Ishikawa (cell line): ENCODE results near the gene HS3ST5.

Source experiments
- EP300 ChIP-seq: IDR thresholded peaks from 2 replicates; pipeline ENCODE4 v1.6.1; 2012; ENCODE audit warnings: borderline replicate concordance
- RAD21 ChIP-seq: IDR thresholded peaks from 2 replicates; pipeline ENCODE4 v1.6.1; 2012; ENCODE audit warnings: low read depth
- TAF1 ChIP-seq: IDR thresholded peaks from 2 replicates; pipeline ENCODE4 v1.6.1; 2012; ENCODE audit warnings: low read depth, mild to moderate bottlenecking
- YY1 ChIP-seq: IDR thresholded peaks from 2 replicates; pipeline ENCODE4 v1.6.1; 2012; ENCODE audit warnings: low read depth
- ZBTB7A ChIP-seq: IDR thresholded peaks from 2 replicates; pipeline ENCODE4 v1.6.1; 2012; ENCODE audit warnings: low read depth
- TF ChIP-seq, protein P1 (sequence below): IDR thresholded peaks from 2 replicates; pipeline ENCODE4 v1.6.1; 2012; ENCODE audit warnings: low read depth, mild to moderate bottlenecking
- TF ChIP-seq, protein P2 (sequence below): IDR thresholded peaks from 2 replicates; pipeline ENCODE4 v1.6.1; 2012

- TF ChIP-seq YY1 (no peak), EP300 (no peak), TAF1 (no peak), RAD21 (no peak), ZBTB7A (no peak)
- TF ChIP-seq, protein P1, sequence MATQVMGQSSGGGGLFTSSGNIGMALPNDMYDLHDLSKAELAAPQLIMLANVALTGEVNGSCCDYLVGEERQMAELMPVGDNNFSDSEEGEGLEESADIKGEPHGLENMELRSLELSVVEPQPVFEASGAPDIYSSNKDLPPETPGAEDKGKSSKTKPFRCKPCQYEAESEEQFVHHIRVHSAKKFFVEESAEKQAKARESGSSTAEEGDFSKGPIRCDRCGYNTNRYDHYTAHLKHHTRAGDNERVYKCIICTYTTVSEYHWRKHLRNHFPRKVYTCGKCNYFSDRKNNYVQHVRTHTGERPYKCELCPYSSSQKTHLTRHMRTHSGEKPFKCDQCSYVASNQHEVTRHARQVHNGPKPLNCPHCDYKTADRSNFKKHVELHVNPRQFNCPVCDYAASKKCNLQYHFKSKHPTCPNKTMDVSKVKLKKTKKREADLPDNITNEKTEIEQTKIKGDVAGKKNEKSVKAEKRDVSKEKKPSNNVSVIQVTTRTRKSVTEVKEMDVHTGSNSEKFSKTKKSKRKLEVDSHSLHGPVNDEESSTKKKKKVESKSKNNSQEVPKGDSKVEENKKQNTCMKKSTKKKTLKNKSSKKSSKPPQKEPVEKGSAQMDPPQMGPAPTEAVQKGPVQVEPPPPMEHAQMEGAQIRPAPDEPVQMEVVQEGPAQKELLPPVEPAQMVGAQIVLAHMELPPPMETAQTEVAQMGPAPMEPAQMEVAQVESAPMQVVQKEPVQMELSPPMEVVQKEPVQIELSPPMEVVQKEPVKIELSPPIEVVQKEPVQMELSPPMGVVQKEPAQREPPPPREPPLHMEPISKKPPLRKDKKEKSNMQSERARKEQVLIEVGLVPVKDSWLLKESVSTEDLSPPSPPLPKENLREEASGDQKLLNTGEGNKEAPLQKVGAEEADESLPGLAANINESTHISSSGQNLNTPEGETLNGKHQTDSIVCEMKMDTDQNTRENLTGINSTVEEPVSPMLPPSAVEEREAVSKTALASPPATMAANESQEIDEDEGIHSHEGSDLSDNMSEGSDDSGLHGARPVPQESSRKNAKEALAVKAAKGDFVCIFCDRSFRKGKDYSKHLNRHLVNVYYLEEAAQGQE = no peak
- TF ChIP-seq, protein P2, sequence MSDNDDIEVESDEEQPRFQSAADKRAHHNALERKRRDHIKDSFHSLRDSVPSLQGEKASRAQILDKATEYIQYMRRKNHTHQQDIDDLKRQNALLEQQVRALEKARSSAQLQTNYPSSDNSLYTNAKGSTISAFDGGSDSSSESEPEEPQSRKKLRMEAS = no peak
These were observed 55.4 kb downstream of the HS3ST5 start for GRCh38 chr6:114287461-114287860.
